Fibroblast of lung (primary cell): ENCODE data around the gene MICAL3. TPM values are rescaled to one million over a fixed set of nuclear protein-coding genes. Genes with fewer than 3 reads are reported as not detected.

ENCODE experiments used
- DNase-seq, 2 donors: peaks; one replicate each; pipeline versions ENCODE4 v3.0.0 to v3.0.0-alpha.2; 2010; ENCODE audit warnings: low read depth in 2 of 2
- H2AFZ ChIP-seq: 2 replicates; pipeline ENCODE4 v1.5.1; 2012; ENCODE audit warnings: low read length, control low read depth, inconsistent platforms
- H3K27ac ChIP-seq: 2 replicates; pipeline ENCODE4 v1.5.1; 2011; ENCODE audit warnings: low read length, control low read depth; ENCODE audit not compliant: insufficient read depth
- H3K27me3 ChIP-seq: 2 replicates; pipeline ENCODE4 v1.5.1; 2011; ENCODE audit warnings: mild to moderate bottlenecking, low read length; ENCODE audit not compliant: control insufficient read depth, insufficient read depth
- H3K36me3 ChIP-seq: 2 replicates; pipeline ENCODE4 v1.5.1; 2011; ENCODE audit warnings: low read length; ENCODE audit not compliant: control insufficient read depth, insufficient read depth
- H3K4me1 ChIP-seq: 2 replicates; pipeline ENCODE4 v1.5.1; 2011; ENCODE audit warnings: low read length; ENCODE audit not compliant: control insufficient read depth, insufficient read depth; ENCODE audit errors: extremely low read depth
- H3K4me2 ChIP-seq: 2 replicates; pipeline ENCODE4 v1.5.1; 2011; ENCODE audit warnings: low read length, control low read depth; ENCODE audit not compliant: insufficient read depth; ENCODE audit errors: extremely low read depth
- H3K4me3 ChIP-seq, 4 experiments: fragments of 200-600 bp in 1 of 4; sonication (generic) in 1 of 4; replicated peaks in 1 of 4; 2 replicates each; pipeline ENCODE4 v1.5.1; 2011 to 2016; ENCODE audit warnings: low read length in 4 of 4, low read depth in 3 of 4, mild to moderate bottlenecking in 3 of 4, control low read depth in 2 of 4, inconsistent platforms in 1 of 4, mixed read lengths in 1 of 4; ENCODE audit not compliant: insufficient read depth in 1 of 4; ENCODE audit errors: control extremely low read depth in 1 of 4
- H3K79me2 ChIP-seq: 2 replicates; pipeline ENCODE4 v1.5.1; 2012; ENCODE audit warnings: mild to moderate bottlenecking, low read length, inconsistent platforms; ENCODE audit not compliant: control insufficient read depth, insufficient read depth
- H3K9ac ChIP-seq: 2 replicates; pipeline ENCODE4 v1.5.1; 2011; ENCODE audit warnings: mild to moderate bottlenecking, low read length, control low read depth; ENCODE audit not compliant: insufficient read depth
- H3K9me3 ChIP-seq: 2 replicates; pipeline ENCODE4 v1.5.1; 2012; ENCODE audit warnings: low read depth, low read length; ENCODE audit not compliant: control insufficient read depth, insufficient read depth
- H4K20me1 ChIP-seq: 2 replicates; pipeline ENCODE4 v1.5.1; 2011; ENCODE audit warnings: low read length; ENCODE audit not compliant: control insufficient read depth, insufficient read depth; ENCODE audit errors: extremely low read depth
- EZH2 ChIP-seq: IDR thresholded peaks from 2 replicates; pipeline ENCODE4 v1.5.1; 2012; ENCODE audit warnings: low read length, control low read depth, mild to moderate bottlenecking; ENCODE audit errors: missing control alignments
- polyA plus RNA-seq, 2 donors: library from polyadenylated mRNA; depleted of rRNA in 1 of 2; stranded (reverse) in 1 of 2; unstranded in 1 of 2; fragments of >200 nt; gene quantifications; 2 replicates each; pipeline ENCODE4 v1.2.1, GENCODE V29; 2011 to 2012; ENCODE audit warnings: missing spikeins in 1 of 2
- total RNA-seq: library from RNA; depleted of rRNA; stranded (reverse); fragments of >200 nt; gene quantifications from 2 replicates; pipeline ENCODE4 v1.2.1, GENCODE V29; 2014
- TF ChIP-seq, protein P1 (sequence below), 2 donors: IDR thresholded peaks in 1 of 2; conservative IDR thresholded peaks in 1 of 2; 1 replicate in 1 of 2; 2 replicates in 1 of 2; pipeline ENCODE4 v1.5.1; 2011 to 2012; ENCODE audit warnings: low read length in 2 of 2, control low read depth in 1 of 2, inconsistent platforms in 1 of 2, low read depth in 1 of 2, mild to moderate bottlenecking in 1 of 2

MICAL3 gene
- total and polyA plus RNA-seq, 2 donors (not counting 1 experiment from before 2014, with no cell fraction given), result 10.8 to 22.6 TPM

- no peaks in the 10 kb centered on the region for H4K20me1 ChIP-seq
- H2AFZ ChIP-seq, result peak overlapping the region; percentile 69
- H3K4me2 ChIP-seq, result peak overlapping the region; percentile 81
- peaks cover 1% of the 10 kb centered on the region for H3K36me3 ChIP-seq
- DNase-seq, result peak; percentile 98 to 99
- TF ChIP-seq, protein P1, sequence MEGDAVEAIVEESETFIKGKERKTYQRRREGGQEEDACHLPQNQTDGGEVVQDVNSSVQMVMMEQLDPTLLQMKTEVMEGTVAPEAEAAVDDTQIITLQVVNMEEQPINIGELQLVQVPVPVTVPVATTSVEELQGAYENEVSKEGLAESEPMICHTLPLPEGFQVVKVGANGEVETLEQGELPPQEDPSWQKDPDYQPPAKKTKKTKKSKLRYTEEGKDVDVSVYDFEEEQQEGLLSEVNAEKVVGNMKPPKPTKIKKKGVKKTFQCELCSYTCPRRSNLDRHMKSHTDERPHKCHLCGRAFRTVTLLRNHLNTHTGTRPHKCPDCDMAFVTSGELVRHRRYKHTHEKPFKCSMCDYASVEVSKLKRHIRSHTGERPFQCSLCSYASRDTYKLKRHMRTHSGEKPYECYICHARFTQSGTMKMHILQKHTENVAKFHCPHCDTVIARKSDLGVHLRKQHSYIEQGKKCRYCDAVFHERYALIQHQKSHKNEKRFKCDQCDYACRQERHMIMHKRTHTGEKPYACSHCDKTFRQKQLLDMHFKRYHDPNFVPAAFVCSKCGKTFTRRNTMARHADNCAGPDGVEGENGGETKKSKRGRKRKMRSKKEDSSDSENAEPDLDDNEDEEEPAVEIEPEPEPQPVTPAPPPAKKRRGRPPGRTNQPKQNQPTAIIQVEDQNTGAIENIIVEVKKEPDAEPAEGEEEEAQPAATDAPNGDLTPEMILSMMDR (conservative IDR thresholded peaks at IDR 0.05 in 1 of 2, IDR thresholded peaks at IDR 0.05 in 1 of 2; ENCODE audit: low read depth in 1 of 2, low read length in 2 of 2), result peak in 1 of 2 donors; percentile 42
- no peak for TF ChIP-seq EZH2
- H3K27ac ChIP-seq, result peak overlapping the region; percentile 90
- H3K4me1 ChIP-seq, result no peaks in the 10 kb centered on the region
- peak overlapping the region; percentile 56 to 81 (median 73) for H3K4me3 ChIP-seq
- no peaks in the 10 kb centered on the region for H3K9me3 ChIP-seq
- H3K9ac ChIP-seq, result peak overlapping the region; percentile 74
- H3K27me3 ChIP-seq, result no peaks in the 10 kb centered on the region
- peaks cover 25% of the 10 kb centered on the region for H3K79me2 ChIP-seq
Observed at GRCh38 chr22:18001040-18001893, 23.1 kb downstream of the MICAL3 start.

DNA sequence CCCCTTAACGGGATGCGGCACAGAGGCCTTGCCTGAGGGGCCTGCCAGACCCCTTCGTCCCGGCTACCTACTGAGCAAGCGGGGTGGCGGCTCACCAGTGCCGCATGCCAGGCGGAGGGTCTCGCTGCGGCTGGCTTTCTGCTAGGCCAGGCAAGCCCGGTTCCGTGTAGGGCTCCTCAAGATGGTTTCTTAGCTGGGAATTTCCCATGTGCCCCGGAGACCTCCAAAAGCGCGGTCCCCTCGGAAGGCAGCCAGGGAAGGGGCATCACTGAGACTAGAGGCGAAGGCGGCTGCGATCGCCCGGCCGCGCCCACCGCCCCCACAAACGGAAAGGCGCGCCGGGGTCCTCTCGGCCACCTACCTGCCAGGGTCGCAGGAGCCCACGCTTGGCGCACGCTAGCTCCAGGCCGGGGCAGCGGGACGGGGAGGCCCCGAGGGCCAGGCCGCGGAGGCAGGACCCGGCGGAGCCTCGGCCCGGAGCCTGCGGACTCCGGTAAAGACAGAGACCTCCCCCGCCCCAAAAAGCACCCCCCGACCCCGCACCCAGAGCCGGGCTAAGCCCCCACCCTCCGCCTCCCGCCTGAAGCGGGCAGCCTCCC lies 23.8 kb downstream of the MICAL3 start:
- Histone ChIP-seq H3K36me3 (peaks cover 1% of the 10 kb centered on the region), H3K27ac (peak overlapping the region; percentile 90)
- no peak for DNase-seq

GRCh38 chr22:17999851-18000250 lies 24.5 kb downstream of the MICAL3 start:
- Histone ChIP-seq H4K20me1 (no peaks in the 10 kb centered on the region), H3K4me2 (peak overlapping the region; percentile 61), H2AFZ (no peak overlapping the region), H3K4me1 (no peaks in the 10 kb centered on the region), H3K36me3 (peaks cover 1% of the 10 kb centered on the region), H3K79me2 (peaks cover 27% of the 10 kb centered on the region), H3K4me3 (peak overlapping the region; percentile 56 to 81 (median 71)), H3K27me3 (no peaks in the 10 kb centered on the region), H3K9ac (no peak overlapping the region), H3K9me3 (no peaks in the 10 kb centered on the region), H3K27ac (no peak overlapping the region)
- TF ChIP-seq, protein P1 (conservative IDR thresholded peaks at IDR 0.05 in 1 of 2, IDR thresholded peaks at IDR 0.05 in 1 of 2; ENCODE audit: low read depth in 1 of 2, low read length in 2 of 2), result no peak
- TF ChIP-seq EZH2, result no peak
- no peak for DNase-seq

More for the DNA sequence above, 23.8 kb downstream of the MICAL3 start:
- Histone ChIP-seq H3K4me1 (no peaks in the 10 kb centered on the region), H3K9ac (peak overlapping the region; percentile 74), H3K9me3 (no peaks in the 10 kb centered on the region), H3K4me3 (peak overlapping the region; percentile 56 to 81 (median 71)), H3K27me3 (no peaks in the 10 kb centered on the region), H2AFZ (no peak overlapping the region), H4K20me1 (no peaks in the 10 kb centered on the region), H3K4me2 (peak overlapping the region; percentile 61), H3K79me2 (peaks cover 25% of the 10 kb centered on the region)
- TF ChIP-seq, protein P1 (conservative IDR thresholded peaks at IDR 0.05 in 1 of 2, IDR thresholded peaks at IDR 0.05 in 1 of 2; ENCODE audit: low read depth in 1 of 2, low read length in 2 of 2), result no peak
- no peak for TF ChIP-seq EZH2
